Measurements from ENCODE around the gene COX6A1. TPM values are rescaled to one million over a fixed set of nuclear protein-coding genes. Genes with fewer than 3 reads are reported as not detected.

Gene COX6A1
- total and polyA plus RNA-seq, 2 of the 13 experiments (the other 11 are each of a cell fraction or from before 2014, with no cell fraction given): 542 to 673 TPM

- no peak for DNase-seq (ENCODE audit: low spot score)
- peaks cover 0 to 5% of the 10 kb centered on the region in 2 experiments; a peak in 2 of 5 replicates for H3K27me3 ChIP-seq (ENCODE audit: control insufficient read depth in 1 of 2, insufficient read depth in 2 of 2, low read length in 2 of 2)
- H3K4me2 ChIP-seq (ENCODE audit: low read depth, low read length): no peak overlapping the region
- ChIA-PET CTCF (ENCODE audit: low intra/inter-chr PET ratio, low total read pairs) (no interaction called here), POLR2A (no interaction called here)
- no peaks in the 10 kb centered on the region for H3K79me2 ChIP-seq (ENCODE audit: insufficient read depth, low read length)
- WGBS (ENCODE audit: low lambda C conversion rate): 42% methylated on average over 1 of the region's 1 CpG
- H3K4me3 ChIP-seq (replicated peaks in 1 of 3; ENCODE audit: insufficient read depth in 1 of 3, low read depth in 2 of 3, low read length in 3 of 3): no peak overlapping the region
- peaks cover 12% of the 10 kb centered on the region for H3K4me1 ChIP-seq (ENCODE audit: insufficient read depth, low read length)
- no peak for FAIRE-seq
- no peaks in the 10 kb centered on the region for H3K9me3 ChIP-seq (ENCODE audit: low read length)
- ATAC-seq: no peak
- no peaks in the 10 kb centered on the region for H4K20me1 ChIP-seq (ENCODE audit: insufficient read depth, low read length)
- no TSS peak for BruUV-seq (replicated peaks)
- in situ Hi-C loops (cut with HindIII; ENCODE audit: extremely low pct_ligation_motif_present, low pct_unique_long_range_greater_than_20kb): no loop called here
- no peak for TF ChIP-seq PTBP1 (IDR thresholded peaks at IDR 0.05; ENCODE audit: low read depth, low read length, poor library complexity, severe bottlenecking)
- no peak for TF ChIP-seq MXD3 (CRISPR knock-in tag; IDR thresholded peaks at IDR 0.05)
- TF ChIP-seq SRSF4 (IDR thresholded peaks at IDR 0.05; ENCODE audit: low read depth, low read length, poor library complexity, severe bottlenecking): no peak
- TF ChIP-seq ZNF772 (CRISPR knock-in tag; IDR thresholded peaks at IDR 0.05): no peak
- TF ChIP-seq NFYB (CRISPR knock-in tag; IDR thresholded peaks at IDR 0.05): no peak
- TF ChIP-seq RFXANK (CRISPR knock-in tag; IDR thresholded peaks at IDR 0.05): no peak
- TF ChIP-seq ZNF891 (CRISPR knock-in tag; IDR thresholded peaks at IDR 0.05): no peak
- TF ChIP-seq ZSCAN31 (CRISPR knock-in tag; IDR thresholded peaks at IDR 0.05; ENCODE audit: low read depth): no peak
- TF ChIP-seq SMARCE1 (IDR thresholded peaks at IDR 0.05; ENCODE audit: borderline replicate concordance): no peak
- no peak for TF ChIP-seq ZNF781 (CRISPR knock-in tag; IDR thresholded peaks at IDR 0.05; ENCODE audit: borderline replicate concordance, not compliant biosample characterization)
- no peak for TF ChIP-seq TBP (CRISPR knock-in tag; IDR thresholded peaks at IDR 0.05)
- TF ChIP-seq TERF1 (CRISPR knock-in tag; IDR thresholded peaks at IDR 0.05): no peak
- TF ChIP-seq ZNF784 (CRISPR knock-in tag; IDR thresholded peaks at IDR 0.05; ENCODE audit: borderline replicate concordance): no peak
- TF ChIP-seq ZBTB3 (CRISPR knock-in tag; IDR thresholded peaks at IDR 0.05; ENCODE audit: borderline replicate concordance, low read depth): no peak
- no peak for TF ChIP-seq ATF3 (CRISPR knock-in tag; IDR thresholded peaks at IDR 0.05)
- no peak overlapping the region for H3K9ac ChIP-seq (ENCODE audit: insufficient read depth, low read depth, low read length)
- no peaks in the 10 kb centered on the region for H3K36me3 ChIP-seq (replicated peaks in 1 of 2; ENCODE audit: control insufficient read depth in 1 of 2, insufficient read depth in 2 of 2, low read length in 2 of 2)
- H2AFZ ChIP-seq (ENCODE audit: low read length): no peak overlapping the region
- intact Hi-C loops (cut with micrococcal nuclease; ENCODE audit: unreplicated experiment): no loop called here
- H3K27ac ChIP-seq (ENCODE audit: extremely low read length, insufficient read depth, low read length): no peak overlapping the region
Observed at GRCh38 chr12:120404271-120404670, 33.6 kb upstream of the COX6A1 start.

All from HepG2 (cell line).